H1 (cell line): Measurements from ENCODE around the gene EXTL1. TPM values are rescaled to one million over a fixed set of nuclear protein-coding genes. Genes with fewer than 3 reads are reported as not detected.

Source experiments
- polyA plus RNA-seq, 7 experiments: library from polyadenylated mRNA; depleted of rRNA in 3 of 7; stranded (reverse) in 5 of 7; unstranded in 2 of 7; fragments of >200 nt in 5 of 7; fragments of 200-250 nt in 2 of 7; gene quantifications; 1 replicate in 5 of 7; 2 replicates in 1 of 7; 4 replicates in 1 of 7; pipeline versions ENCODE4 v1.2.1 to v1.2.3, GENCODE V29; 2011 to 2013; ENCODE audit warnings: missing spikeins in 2 of 7, mixed read lengths in 2 of 7
- total RNA-seq: library from RNA; stranded (reverse); fragmentation: NEBNext Ultra II Directional; extraction: Animal tissue kit (Norgen Biotek cat#: 25700); gene quantifications from 2 replicates; pipeline ENCODE4 v1.2.1, GENCODE V29; 2021
- TF ChIP-seq, protein P1 (sequence below): IDR thresholded peaks from 2 replicates; pipeline ENCODE4 v1.6.1; 2012; ENCODE audit warnings: low read length, inconsistent platforms

The EXTL1 gene
- total and polyA plus RNA-seq, 2 of the 8 experiments (the other 6 are each of a cell fraction or from before 2014, with no cell fraction given), result 0.89 to 1.2 TPM

DNA sequence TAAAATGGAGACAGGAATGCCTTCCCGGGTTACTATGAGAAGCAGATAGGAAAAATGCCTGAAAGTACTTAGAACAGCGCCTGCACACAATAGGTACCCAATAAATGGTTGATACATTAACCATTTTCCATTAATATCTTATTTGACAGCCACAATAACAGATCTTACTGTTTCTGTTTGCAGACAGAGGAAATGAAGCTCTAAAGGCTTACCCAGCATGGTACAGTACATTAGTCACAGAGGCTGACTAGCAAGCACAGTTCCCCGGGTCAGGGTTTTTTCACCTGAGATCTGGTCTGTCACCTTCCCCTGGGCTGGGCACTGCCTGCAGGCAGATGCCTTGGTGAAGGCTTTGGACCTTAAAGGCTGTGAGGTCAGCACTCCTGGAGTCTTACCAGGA, 43.0 kb downstream of the EXTL1 start (continued):
- TF ChIP-seq, protein P1, sequence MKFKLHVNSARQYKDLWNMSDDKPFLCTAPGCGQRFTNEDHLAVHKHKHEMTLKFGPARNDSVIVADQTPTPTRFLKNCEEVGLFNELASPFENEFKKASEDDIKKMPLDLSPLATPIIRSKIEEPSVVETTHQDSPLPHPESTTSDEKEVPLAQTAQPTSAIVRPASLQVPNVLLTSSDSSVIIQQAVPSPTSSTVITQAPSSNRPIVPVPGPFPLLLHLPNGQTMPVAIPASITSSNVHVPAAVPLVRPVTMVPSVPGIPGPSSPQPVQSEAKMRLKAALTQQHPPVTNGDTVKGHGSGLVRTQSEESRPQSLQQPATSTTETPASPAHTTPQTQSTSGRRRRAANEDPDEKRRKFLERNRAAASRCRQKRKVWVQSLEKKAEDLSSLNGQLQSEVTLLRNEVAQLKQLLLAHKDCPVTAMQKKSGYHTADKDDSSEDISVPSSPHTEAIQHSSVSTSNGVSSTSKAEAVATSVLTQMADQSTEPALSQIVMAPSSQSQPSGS, result no peak
- TF ChIP-seq, all 59 proteins: peak for 0
